ENCODE data around the gene NADSYN1. TPM values are rescaled to one million over a fixed set of nuclear protein-coding genes. Genes with fewer than 3 reads are reported as not detected.
"Not testable (repeated sequence)": the region's sequence is repeated elsewhere in the genome, so short reads cannot be mapped to it uniquely, and the experiment has no call there.

Gene NADSYN1
- polyA plus RNA-seq, 1 donor from 2014 or later = 66.9 TPM

- no peaks in the 10 kb centered on the region for H4K20me1 ChIP-seq (ENCODE audit: insufficient read depth)
- H3K79me2 ChIP-seq (replicated peaks; ENCODE audit: insufficient read depth, low read length) = no peaks in the 10 kb centered on the region
- H3K27me3 ChIP-seq (ENCODE audit: insufficient read depth, low read depth, low read length) = no peaks in the 10 kb centered on the region
- no peak overlapping the region for H3K4me2 ChIP-seq (ENCODE audit: low read length)
- H3K9ac ChIP-seq (ENCODE audit: low read length) = no peak overlapping the region
- H3K4me3 ChIP-seq (ENCODE audit: low read length) = no peak overlapping the region
- no peak overlapping the region for H2AFZ ChIP-seq (ENCODE audit: low read depth, low read length)
- no peak for TF ChIP-seq EZH2 (IDR thresholded peaks at IDR 0.05; ENCODE audit: borderline replicate concordance, insufficient read depth, low read length, poor library complexity, severe bottlenecking)
- TF ChIP-seq REST (IDR thresholded peaks at IDR 0.05; ENCODE audit: borderline replicate concordance) = no peak
- TF ChIP-seq MXI1 (conservative IDR thresholded peaks at IDR 0.05; ENCODE audit: poor library complexity, severe bottlenecking) = no peak
- TF ChIP-seq SMC3 (conservative IDR thresholded peaks at IDR 0.05; ENCODE audit: poor library complexity) = no peak
- TF ChIP-seq POLR2AphosphoS5 (IDR thresholded peaks at IDR 0.05) = no peak
- TF ChIP-seq, protein P1, sequence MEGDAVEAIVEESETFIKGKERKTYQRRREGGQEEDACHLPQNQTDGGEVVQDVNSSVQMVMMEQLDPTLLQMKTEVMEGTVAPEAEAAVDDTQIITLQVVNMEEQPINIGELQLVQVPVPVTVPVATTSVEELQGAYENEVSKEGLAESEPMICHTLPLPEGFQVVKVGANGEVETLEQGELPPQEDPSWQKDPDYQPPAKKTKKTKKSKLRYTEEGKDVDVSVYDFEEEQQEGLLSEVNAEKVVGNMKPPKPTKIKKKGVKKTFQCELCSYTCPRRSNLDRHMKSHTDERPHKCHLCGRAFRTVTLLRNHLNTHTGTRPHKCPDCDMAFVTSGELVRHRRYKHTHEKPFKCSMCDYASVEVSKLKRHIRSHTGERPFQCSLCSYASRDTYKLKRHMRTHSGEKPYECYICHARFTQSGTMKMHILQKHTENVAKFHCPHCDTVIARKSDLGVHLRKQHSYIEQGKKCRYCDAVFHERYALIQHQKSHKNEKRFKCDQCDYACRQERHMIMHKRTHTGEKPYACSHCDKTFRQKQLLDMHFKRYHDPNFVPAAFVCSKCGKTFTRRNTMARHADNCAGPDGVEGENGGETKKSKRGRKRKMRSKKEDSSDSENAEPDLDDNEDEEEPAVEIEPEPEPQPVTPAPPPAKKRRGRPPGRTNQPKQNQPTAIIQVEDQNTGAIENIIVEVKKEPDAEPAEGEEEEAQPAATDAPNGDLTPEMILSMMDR (IDR thresholded peaks at IDR 0.05; ENCODE audit: poor library complexity, severe bottlenecking) = no peak
- TF ChIP-seq TAF1 (IDR thresholded peaks at IDR 0.05; ENCODE audit: low read depth) = no peak
- no peak for TF ChIP-seq RAD21 (conservative IDR thresholded peaks at IDR 0.05)
- no peak for TF ChIP-seq EP300 (conservative IDR thresholded peaks at IDR 0.05; ENCODE audit: poor library complexity, severe bottlenecking)
- no peaks in the 10 kb centered on the region for H3K9me2 ChIP-seq (ENCODE audit: insufficient read depth, low read length)
- H3K36me3 ChIP-seq (ENCODE audit: insufficient read depth, low read length) = no peaks in the 10 kb centered on the region
- no peaks in the 10 kb centered on the region for H3F3A ChIP-seq (ENCODE audit: insufficient read depth, low read length, poor library complexity, severe bottlenecking)
- H3K9me3 ChIP-seq (ENCODE audit: low read length) = no peaks in the 10 kb centered on the region
- no peak overlapping the region for H3K27ac ChIP-seq (ENCODE audit: low read length)
Observed at GRCh38 chr11:71532036-71532610, 79.1 kb downstream of the NADSYN1 start.

GRCh38 chr11:71534711-71535608, 82.0 kb downstream of the NADSYN1 start:
- not testable (repeated sequence) for H3K9me3 ChIP-seq (ENCODE audit: low read length); H3K9ac ChIP-seq (ENCODE audit: low read length); H3K9me2 ChIP-seq (ENCODE audit: insufficient read depth, low read length); H3K79me2 ChIP-seq (replicated peaks; ENCODE audit: insufficient read depth, low read length); H3K4me3 ChIP-seq (ENCODE audit: low read length); H2AFZ ChIP-seq (ENCODE audit: low read depth, low read length); H3K36me3 ChIP-seq (ENCODE audit: insufficient read depth, low read length); H3K4me2 ChIP-seq (ENCODE audit: low read length); H4K20me1 ChIP-seq (ENCODE audit: insufficient read depth); H3K27ac ChIP-seq (ENCODE audit: low read length); H3F3A ChIP-seq (ENCODE audit: insufficient read depth, low read length, poor library complexity, severe bottlenecking); H3K27me3 ChIP-seq (ENCODE audit: insufficient read depth, low read depth, low read length)
